H9 (cell line): ENCODE data around the gene STYK1. TPM values are rescaled to one million over a fixed set of nuclear protein-coding genes. Genes with fewer than 3 reads are reported as not detected.
A peak's percentile ranks its signal among the peaks of the same experiment; 100 is the strongest.

Source experiments
- DNase-seq: peaks from one replicate; pipeline ENCODE4 v3.0.0-alpha.2; 2017
- H2AFZ ChIP-seq: one replicate; pipeline ENCODE4 v1.6.1; 2013; ENCODE audit warnings: mild to moderate bottlenecking, low read length, control low read depth, moderate library complexity
- H2AK5ac ChIP-seq: 2 replicates; pipeline ENCODE4 v1.6.1; 2013; ENCODE audit warnings: low read length, control low read depth, mixed read lengths; ENCODE audit not compliant: insufficient read length
- H2BK120ac ChIP-seq: one replicate; pipeline ENCODE4 v1.6.1; 2013; ENCODE audit warnings: low read depth, mild to moderate bottlenecking, low read length, control low read depth, inconsistent platforms; ENCODE audit not compliant: poor library complexity, severe bottlenecking
- H2BK12ac ChIP-seq: 2 replicates; pipeline ENCODE4 v1.6.1; 2013; ENCODE audit warnings: low read length, control low read depth, mixed read lengths, low read depth; ENCODE audit not compliant: insufficient read length
- H2BK15ac ChIP-seq: 2 replicates; pipeline ENCODE4 v1.6.1; 2013; ENCODE audit warnings: low read depth, low read length, control low read depth
- H2BK20ac ChIP-seq: one replicate; pipeline ENCODE4 v1.6.1; 2013; ENCODE audit warnings: low read depth, mild to moderate bottlenecking, low read length, control low read depth, inconsistent platforms; ENCODE audit not compliant: poor library complexity, severe bottlenecking
- H2BK5ac ChIP-seq: 2 replicates; pipeline ENCODE4 v1.6.1; 2013; ENCODE audit warnings: low read length, control low read depth, mixed read lengths; ENCODE audit not compliant: insufficient read length
- H3K14ac ChIP-seq: 2 replicates; pipeline ENCODE4 v1.6.1; 2013; ENCODE audit warnings: low read length, control low read depth; ENCODE audit not compliant: insufficient read depth
- H3K18ac ChIP-seq: 2 replicates; pipeline ENCODE4 v1.6.1; 2013; ENCODE audit warnings: low read depth, mild to moderate bottlenecking, mixed read lengths, low read length, control low read depth; ENCODE audit not compliant: insufficient read length
- H3K23ac ChIP-seq: 2 replicates; pipeline ENCODE4 v1.6.1; 2013; ENCODE audit warnings: low read length, control low read depth, mixed read lengths, low read depth; ENCODE audit not compliant: insufficient read length
- H3K23me2 ChIP-seq: 2 replicates; pipeline ENCODE4 v1.6.1; 2013; ENCODE audit warnings: low read depth, mild to moderate bottlenecking, mixed read lengths, low read length, control low read depth; ENCODE audit not compliant: insufficient read length, poor library complexity, severe bottlenecking
- H3K27ac ChIP-seq: 2 replicates; pipeline ENCODE4 v1.5.1; 2013; ENCODE audit warnings: low read length, control low read depth, mixed read lengths, low read depth; ENCODE audit not compliant: insufficient read length
- H3K27me3 ChIP-seq: 2 replicates; pipeline ENCODE4 v1.6.1; 2013; ENCODE audit warnings: low read length, control low read depth, inconsistent platforms; ENCODE audit not compliant: insufficient read depth
- H3K4ac ChIP-seq: 2 replicates; pipeline ENCODE4 v1.6.1; 2013; ENCODE audit warnings: low read depth, mild to moderate bottlenecking, control low read depth, inconsistent platforms, low read length, moderate library complexity
- H3K4me1 ChIP-seq: 2 replicates; pipeline ENCODE4 v1.6.1; 2013; ENCODE audit warnings: low read length, control low read depth, inconsistent platforms; ENCODE audit not compliant: insufficient read depth
- H3K4me2 ChIP-seq: 2 replicates; pipeline ENCODE4 v1.6.1; 2013; ENCODE audit warnings: low read length, control low read depth, mixed read lengths; ENCODE audit not compliant: insufficient read length, insufficient read depth
- H3K56ac ChIP-seq: 2 replicates; pipeline ENCODE4 v1.6.1; 2013; ENCODE audit warnings: low read depth, mild to moderate bottlenecking, mixed read lengths, low read length, control low read depth; ENCODE audit not compliant: insufficient read length
- H3K79me1 ChIP-seq: 2 replicates; pipeline ENCODE4 v1.6.1; 2013; ENCODE audit warnings: low read depth, mild to moderate bottlenecking, moderate library complexity, low read length, control low read depth, inconsistent platforms; ENCODE audit not compliant: insufficient read depth, poor library complexity, severe bottlenecking
- H3K79me2 ChIP-seq: 2 replicates; pipeline ENCODE4 v1.6.1; 2013; ENCODE audit warnings: low read length, control low read depth, inconsistent platforms; ENCODE audit not compliant: insufficient read depth
- H3K9ac ChIP-seq: 2 replicates; pipeline ENCODE4 v1.6.1; 2013; ENCODE audit warnings: low read length, control low read depth, mixed read lengths; ENCODE audit not compliant: insufficient read length; ENCODE audit errors: extremely low read depth
- H3K9me3 ChIP-seq: one replicate; pipeline ENCODE4 v1.6.1; 2013; ENCODE audit warnings: low read depth, low read length, inconsistent platforms; ENCODE audit not compliant: control insufficient read depth
- H3T11ph ChIP-seq: one replicate; pipeline ENCODE4 v1.6.1; 2013; ENCODE audit warnings: mild to moderate bottlenecking, low read length, control low read depth, inconsistent platforms
- H4K20me1 ChIP-seq: one replicate; pipeline ENCODE4 v1.6.1; 2013; ENCODE audit not compliant: control insufficient read depth, insufficient read length, insufficient read depth
- H4K5ac ChIP-seq: 2 replicates; pipeline ENCODE4 v1.6.1; 2013; ENCODE audit warnings: low read depth, mild to moderate bottlenecking, mixed read lengths, low read length, control low read depth; ENCODE audit not compliant: insufficient read length
- H4K8ac ChIP-seq: replicated peaks from 2 replicates; pipeline ENCODE4 v1.6.1; 2013; ENCODE audit warnings: low read length, control low read depth, mixed read lengths, low read depth; ENCODE audit not compliant: insufficient read length
- H4K91ac ChIP-seq: 2 replicates; pipeline ENCODE4 v1.6.1; 2013; ENCODE audit warnings: low read depth, mild to moderate bottlenecking, moderate library complexity, mixed read lengths, low read length, control low read depth; ENCODE audit not compliant: insufficient read length
- H3K27ac Mint-ChIP-seq, 3 experiments: 2 replicates in 2 of 3; 3 replicates in 1 of 3; pipeline ENCODE4 v1.8.0; 2020 to 2021; ENCODE audit warnings: mixed read lengths in 3 of 3, mild to moderate bottlenecking in 1 of 3, moderate library complexity in 1 of 3
- H3K27me3 Mint-ChIP-seq: 2 replicates; pipeline ENCODE4 v1.8.0; 2021; ENCODE audit warnings: low read depth, mild to moderate bottlenecking, moderate library complexity, mixed read lengths
- H3K36me3 Mint-ChIP-seq, 3 experiments: 2 replicates in 2 of 3; 3 replicates in 1 of 3; pipeline ENCODE4 v1.8.0; 2020 to 2021; ENCODE audit warnings: low read depth in 3 of 3, mixed read lengths in 3 of 3; ENCODE audit not compliant: insufficient read depth in 1 of 3
- H3K4me1 Mint-ChIP-seq, 2 experiments: 2 replicates each; pipeline ENCODE4 v1.8.0; 2020; ENCODE audit warnings: mixed read lengths in 2 of 2
- H3K4me3 Mint-ChIP-seq, 2 experiments: 2 replicates in 1 of 2; 3 replicates in 1 of 2; pipeline ENCODE4 v1.8.0; 2020 to 2021; ENCODE audit warnings: mild to moderate bottlenecking in 2 of 2, mixed read lengths in 2 of 2, moderate library complexity in 1 of 2
- H3K9me3 Mint-ChIP-seq, 2 experiments: 2 replicates in 1 of 2; 3 replicates in 1 of 2; pipeline ENCODE4 v1.8.0; 2020; ENCODE audit warnings: mild to moderate bottlenecking in 2 of 2, mixed read lengths in 2 of 2, moderate library complexity in 1 of 2
- CTCF ChIP-seq: fragments of 200-600 bp; sonication (generic); conservative IDR thresholded peaks from 3 replicates; pipeline ENCODE4 v1.8.0; 2021; ENCODE audit warnings: antibody characterized with exemption, mild to moderate bottlenecking
- WGBS: extraction: QIAGEN DNeasy Blood & Tissue Kit; methylation state at CpG from one replicate; pipeline ENCODE4 v1.1.7; 2013; ENCODE audit warnings: missing lambda C conversion rate, low lambda C conversion rate, mixed read lengths; ENCODE audit not compliant: insufficient read length; ENCODE audit errors: extremely low coverage; 5-methylcytosine and 5-hydroxymethylcytosine counted together
- total RNA-seq: library from RNA; stranded (reverse); gene quantifications from 2 replicates; pipeline ENCODE4 v1.2.1, GENCODE V29; 2021

STYK1 gene
- total RNA-seq, 1 experiment from 2014 or later = 0.37 TPM

GRCh38 chr12:10636611-10637010 lies 37.2 kb downstream of the STYK1 start:
- no peak overlapping the region for H3K14ac ChIP-seq
- Mint-ChIP-seq H3K27ac (peak overlapping the region in 2 of 3 experiments; percentile 31 to 51; a peak in 3 of 7 replicates), H3K4me1 (peaks cover 10 to 15% of the 10 kb centered on the region in 2 experiments), H3K9me3 (no peaks in the 10 kb centered on the region), H3K27me3 (no peaks in the 10 kb centered on the region), H3K4me3 (no peak overlapping the region), H3K36me3 (no peaks in the 10 kb centered on the region)
- no peaks in the 10 kb centered on the region for H3K27me3 ChIP-seq
- H3K9ac ChIP-seq = no peak overlapping the region
- no peak overlapping the region for H3K18ac ChIP-seq
- no peak overlapping the region for H3K4ac ChIP-seq
- H3K23me2 ChIP-seq = no peaks in the 10 kb centered on the region
- no peak overlapping the region for H3K56ac ChIP-seq
- no peak overlapping the region for H2BK12ac ChIP-seq
- H2BK5ac ChIP-seq = no peak overlapping the region
- H2AK5ac ChIP-seq = no peak overlapping the region
- no peaks in the 10 kb centered on the region for H4K20me1 ChIP-seq
- no peak for TF ChIP-seq CTCF
- H3K9me3 ChIP-seq = no peaks in the 10 kb centered on the region
- no peak overlapping the region for H2BK120ac ChIP-seq
- peak overlapping the region; percentile 20 for H3K4me2 ChIP-seq
- H4K8ac ChIP-seq = no peak overlapping the region
- no peak overlapping the region for H4K91ac ChIP-seq
- H2AFZ ChIP-seq = no peak overlapping the region
- no peaks in the 10 kb centered on the region for H3K4me1 ChIP-seq
- no peak overlapping the region for H2BK20ac ChIP-seq
- H3K23ac ChIP-seq = no peak overlapping the region
- no peak overlapping the region for H3T11ph ChIP-seq
- no peaks in the 10 kb centered on the region for H3K79me1 ChIP-seq
- no peak overlapping the region for H2BK15ac ChIP-seq
- H4K5ac ChIP-seq = no peak overlapping the region
- WGBS = no CpG with 5 or more reads among the region's 6 CpGs
- no peak overlapping the region for H3K27ac ChIP-seq
- DNase-seq = no peak
- H3K79me2 ChIP-seq = no peaks in the 10 kb centered on the region
